ENCODE data around the gene ASB18. TPM values are rescaled to one million over a fixed set of nuclear protein-coding genes. Genes with fewer than 3 reads are reported as not detected.
A peak's percentile ranks its signal among the peaks of the same experiment; 100 is the strongest.

The ASB18 gene
- total RNA-seq, 3 donors from 2014 or later (not counting 1 experiment from before 2014, with no cell fraction given): not detected

DNA sequence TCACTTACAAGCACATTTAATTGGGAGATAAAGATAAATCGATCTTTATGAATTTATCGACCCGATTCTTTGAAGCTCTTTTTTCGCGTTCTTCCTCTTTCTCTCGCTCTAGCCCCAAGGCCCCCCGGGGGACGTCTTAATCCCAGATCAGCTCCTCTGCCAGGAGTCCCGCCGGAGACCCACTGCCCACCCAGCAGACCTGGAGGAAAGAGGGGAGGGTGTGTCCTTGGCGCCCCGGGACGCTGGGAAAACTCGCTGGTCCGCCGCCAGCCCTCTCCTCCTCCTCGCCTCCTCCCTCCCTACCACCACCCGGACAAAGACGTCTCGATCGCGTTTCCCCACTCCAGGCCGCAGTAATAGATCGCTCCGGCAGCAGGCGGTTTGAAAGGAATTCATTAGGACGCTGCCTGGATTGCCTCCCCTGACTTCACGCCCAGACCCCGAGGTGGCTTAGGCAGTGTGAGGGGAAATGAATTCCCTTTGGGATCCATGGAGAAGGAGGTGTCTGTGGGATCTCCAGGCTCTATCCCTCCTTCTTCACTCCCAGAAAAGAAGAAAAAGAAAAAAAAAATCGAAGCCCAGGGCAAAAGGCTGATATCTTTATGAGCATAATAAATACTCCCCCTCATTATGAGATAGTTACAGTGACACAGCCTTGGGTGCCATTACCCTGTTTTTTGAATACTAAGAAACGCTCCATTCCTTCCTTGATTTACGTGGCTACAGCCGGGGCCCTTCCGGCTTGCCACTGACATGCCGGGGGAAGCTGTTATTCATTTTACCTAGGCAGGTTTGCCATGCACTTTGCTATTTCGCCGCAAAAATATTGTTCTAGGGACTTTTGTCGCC lies 94.2 kb downstream of the ASB18 start:
- intact Hi-C loops (cut with micrococcal nuclease): no loop called here
- WGBS (ENCODE audit: insufficient coverage): 11% methylated on average over 30 of the region's 38 CpGs
- DNase-seq (no peak), ATAC-seq (no peak)
- H3K27me3 ChIP-seq (ENCODE audit: control insufficient read depth, insufficient read depth, low read length): peaks cover 42% of the 10 kb centered on the region
- Mint-ChIP-seq H3K27me3 (ENCODE audit: low read depth in 2 of 2) (peaks cover 50% of the 10 kb centered on the region in 2 donors), H3K27ac (no peak overlapping the region), H3K36me3 (no peaks in the 10 kb centered on the region), H3K4me3 (peak overlapping the region; percentile 25), H3K4me1 (peaks cover 6 to 7% of the 10 kb centered on the region in 2 donors), H3K9me3 (no peaks in the 10 kb centered on the region)
- H3K27ac ChIP-seq (ENCODE audit: low read length): no peak overlapping the region
- no peaks in the 10 kb centered on the region for H3K9me3 ChIP-seq (ENCODE audit: control insufficient read depth, insufficient read depth, low read length)
- TF ChIP-seq, protein P1, sequence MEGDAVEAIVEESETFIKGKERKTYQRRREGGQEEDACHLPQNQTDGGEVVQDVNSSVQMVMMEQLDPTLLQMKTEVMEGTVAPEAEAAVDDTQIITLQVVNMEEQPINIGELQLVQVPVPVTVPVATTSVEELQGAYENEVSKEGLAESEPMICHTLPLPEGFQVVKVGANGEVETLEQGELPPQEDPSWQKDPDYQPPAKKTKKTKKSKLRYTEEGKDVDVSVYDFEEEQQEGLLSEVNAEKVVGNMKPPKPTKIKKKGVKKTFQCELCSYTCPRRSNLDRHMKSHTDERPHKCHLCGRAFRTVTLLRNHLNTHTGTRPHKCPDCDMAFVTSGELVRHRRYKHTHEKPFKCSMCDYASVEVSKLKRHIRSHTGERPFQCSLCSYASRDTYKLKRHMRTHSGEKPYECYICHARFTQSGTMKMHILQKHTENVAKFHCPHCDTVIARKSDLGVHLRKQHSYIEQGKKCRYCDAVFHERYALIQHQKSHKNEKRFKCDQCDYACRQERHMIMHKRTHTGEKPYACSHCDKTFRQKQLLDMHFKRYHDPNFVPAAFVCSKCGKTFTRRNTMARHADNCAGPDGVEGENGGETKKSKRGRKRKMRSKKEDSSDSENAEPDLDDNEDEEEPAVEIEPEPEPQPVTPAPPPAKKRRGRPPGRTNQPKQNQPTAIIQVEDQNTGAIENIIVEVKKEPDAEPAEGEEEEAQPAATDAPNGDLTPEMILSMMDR (IDR thresholded peaks at IDR 0.05): no peak
- H3K36me3 ChIP-seq (ENCODE audit: control insufficient read depth, insufficient read depth, low read length): no peaks in the 10 kb centered on the region
- H3K4me3 ChIP-seq (ENCODE audit: low read length): no peak overlapping the region
- H3K4me1 ChIP-seq (ENCODE audit: control insufficient read depth, insufficient read depth, low read length): peaks cover 5% of the 10 kb centered on the region

DNA sequence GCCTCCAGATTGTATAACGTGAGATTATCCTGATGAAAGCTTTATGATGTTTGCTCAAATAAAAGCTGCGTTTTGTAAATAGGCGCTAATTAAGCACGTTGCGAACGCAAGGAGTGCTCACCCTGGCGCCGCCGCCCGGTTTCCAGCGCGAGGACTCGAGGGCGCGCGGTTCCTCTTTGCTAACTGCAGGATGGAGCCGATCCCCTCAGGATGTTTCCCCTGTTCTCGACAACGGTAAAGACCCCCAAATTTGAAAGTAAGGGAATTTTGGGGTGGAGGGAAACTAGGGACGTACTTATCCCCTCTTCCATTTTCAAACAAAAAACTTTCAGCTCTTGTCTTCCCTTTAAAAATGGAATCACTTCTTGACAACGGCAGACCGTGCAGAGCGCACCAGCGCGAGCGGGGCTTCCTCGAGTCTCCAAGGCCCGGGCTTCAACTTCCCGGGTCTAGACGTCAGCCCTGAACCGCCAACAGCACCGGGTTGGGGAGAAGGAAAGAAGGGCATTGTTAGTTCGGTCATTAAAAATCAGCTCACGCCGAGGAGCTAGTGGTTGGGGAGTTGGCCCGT lies 95.0 kb downstream of the ASB18 start:
- H3K36me3 Mint-ChIP-seq: no peaks in the 10 kb centered on the region
- DNase-seq: no peak
- Histone ChIP-seq H3K9me3 (ENCODE audit: control insufficient read depth, insufficient read depth, low read length) (no peaks in the 10 kb centered on the region), H3K4me3 (ENCODE audit: low read length) (no peak overlapping the region), H3K27ac (ENCODE audit: low read length) (no peak overlapping the region), H3K27me3 (ENCODE audit: control insufficient read depth, insufficient read depth, low read length) (peaks cover 38% of the 10 kb centered on the region), H3K36me3 (ENCODE audit: control insufficient read depth, insufficient read depth, low read length) (no peaks in the 10 kb centered on the region), H3K4me1 (ENCODE audit: control insufficient read depth, insufficient read depth, low read length) (peaks cover 5% of the 10 kb centered on the region)
- H3K9me3 Mint-ChIP-seq: no peaks in the 10 kb centered on the region
- H3K27ac Mint-ChIP-seq: no peak overlapping the region
- no peak for ATAC-seq
- H3K27me3 Mint-ChIP-seq (ENCODE audit: low read depth in 2 of 2): peaks cover 43 to 49% of the 10 kb centered on the region in 2 donors
- TF ChIP-seq, protein P1 (IDR thresholded peaks at IDR 0.05): no peak
- 14% methylated on average over 33 of the region's 36 CpGs for WGBS (ENCODE audit: insufficient coverage)
- peak overlapping the region; percentile 21 for H3K4me3 Mint-ChIP-seq
- H3K4me1 Mint-ChIP-seq: peaks cover 6 to 7% of the 10 kb centered on the region in 2 donors
- intact Hi-C loops (cut with micrococcal nuclease): no loop called here

DNA sequence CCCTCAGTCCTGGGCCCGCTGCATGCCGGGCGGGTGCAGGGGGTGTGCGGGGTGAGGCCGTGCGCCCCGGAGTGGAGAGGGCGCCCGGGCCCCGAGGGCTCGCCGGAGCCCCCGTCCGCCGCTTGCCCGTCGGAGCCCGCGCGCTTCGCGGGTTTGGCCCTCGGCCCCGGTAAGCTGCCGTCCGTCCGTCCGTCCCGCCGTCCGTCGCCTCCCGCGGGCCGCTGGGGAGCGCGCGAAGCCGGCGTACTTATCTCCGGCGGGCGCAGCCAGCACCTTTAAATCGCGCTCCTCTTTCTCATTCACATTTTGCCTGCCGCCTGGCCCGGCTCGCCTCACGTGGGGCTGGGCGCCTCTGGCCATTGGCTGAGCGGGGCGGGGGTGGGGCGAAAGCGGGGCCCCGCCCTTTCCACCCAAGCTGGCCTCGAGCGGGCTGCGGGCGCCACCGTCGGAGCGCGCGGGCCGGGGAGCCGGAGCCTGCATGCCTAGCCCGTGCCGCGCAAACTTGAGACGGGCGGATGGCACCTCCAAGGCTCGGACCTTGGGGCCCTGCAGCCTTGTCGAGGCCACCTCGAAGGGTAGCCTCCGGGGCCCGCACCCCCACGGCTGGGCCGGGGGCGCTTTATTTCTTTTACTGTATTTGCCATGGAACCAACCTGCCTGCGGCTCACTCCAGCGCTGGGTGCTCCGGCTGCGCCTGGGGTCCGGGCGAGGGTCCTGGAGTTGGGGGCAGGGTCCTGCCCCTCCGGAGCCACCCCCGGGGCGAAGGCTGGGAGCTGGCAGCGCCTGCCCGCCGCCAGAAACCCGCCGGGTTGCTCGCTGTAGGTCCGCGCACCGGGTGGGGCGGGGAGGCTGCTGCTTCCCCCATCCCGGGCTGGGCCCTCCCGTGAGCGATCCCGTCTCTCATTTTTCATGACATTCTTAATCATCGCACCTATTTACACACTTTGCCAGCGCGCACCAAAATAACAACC lies 95.8 kb downstream of the ASB18 start, which contains the start of gene GBX2:
TSS of gene GBX2 (minus strand) at position 277 of the 971 bp plus-strand sequence. CDS start 415 bp downstream, outside the sequence.
- Mint-ChIP-seq H3K27me3 (ENCODE audit: low read depth in 2 of 2) (peaks cover 36 to 43% of the 10 kb centered on the region in 2 donors), H3K4me1 (peaks cover 6 to 7% of the 10 kb centered on the region in 2 donors), H3K9me3 (no peaks in the 10 kb centered on the region), H3K27ac (no peak within 1 kb of the TSS), H3K36me3 (no peaks in the 10 kb centered on the region), H3K4me3 (peak within 1 kb of the TSS; percentile 21)
- no peaks in the 10 kb centered on the region for H3K9me3 ChIP-seq (ENCODE audit: control insufficient read depth, insufficient read depth, low read length)
- intact Hi-C loops (cut with micrococcal nuclease): no loop called here
- no peak within 1 kb of the TSS for H3K4me3 ChIP-seq (ENCODE audit: low read length)
- 10% methylated on average over 103 of the region's 105 CpGs for WGBS (ENCODE audit: insufficient coverage)
- DNase-seq: no peak
- H3K27me3 ChIP-seq (ENCODE audit: control insufficient read depth, insufficient read depth, low read length): peaks cover 34% of the 10 kb centered on the region
- H3K27ac ChIP-seq (ENCODE audit: low read length): no peak within 1 kb of the TSS
- peaks cover 5% of the 10 kb centered on the region for H3K4me1 ChIP-seq (ENCODE audit: control insufficient read depth, insufficient read depth, low read length)
- no peak for ATAC-seq
- TF ChIP-seq, protein P1 (IDR thresholded peaks at IDR 0.05): no peak
- H3K36me3 ChIP-seq (ENCODE audit: control insufficient read depth, insufficient read depth, low read length): no peaks in the 10 kb centered on the region
